Stomach (tissue), 4 donors: Measurements from ENCODE around the gene NCAM1.

Source experiments
- CTCF ChIP-seq, 7 experiments: fragments of 450-650 bp in 4 of 7; fragments of 200-600 bp in 3 of 7; sonication (generic) in 3 of 7; IDR thresholded peaks; one replicate each; pipeline ENCODE4 v1.5.1; 2016 to 2019; ENCODE audit warnings: antibody characterized with exemption in 7 of 7, control low read depth in 2 of 7, mild to moderate bottlenecking in 1 of 7
- EP300 ChIP-seq: sonication (generic); formaldehyde crosslinking; IDR thresholded peaks from one replicate; pipeline ENCODE4 v1.6.1; 2017; ENCODE audit warnings: antibody characterized with exemption
- POLR2A ChIP-seq, 4 donors: fragments of 450-650 bp; IDR thresholded peaks; one replicate each; pipeline ENCODE4 v1.6.1; 2016; ENCODE audit warnings: antibody characterized with exemption in 4 of 4, control low read depth in 2 of 4, mild to moderate bottlenecking in 1 of 4, moderate library complexity in 1 of 4
- POLR2AphosphoS5 ChIP-seq, 3 donors: sonication (generic); formaldehyde crosslinking; IDR thresholded peaks; one replicate each; pipeline ENCODE4 v1.6.1; 2016; ENCODE audit warnings: antibody characterized with exemption in 3 of 3

GRCh38 chr11:113103932-113104690 is 142.9 kb downstream of the NCAM1 start:
- TF ChIP-seq POLR2AphosphoS5 (IDR thresholded peaks at IDR 0.05) (no peak), CTCF (IDR thresholded peaks at IDR 0.05) (no peak), POLR2A (IDR thresholded peaks at IDR 0.05) (no peak), EP300 (no peak)
